Iris pigment epithelial cell (primary cell): ENCODE data around the gene FOCAD.

Experiments
- DNase-seq: peaks from one replicate; pipeline ENCODE4 v3.0.0-alpha.2; 2011; ENCODE audit warnings: low read depth

FOCAD gene

DNA sequence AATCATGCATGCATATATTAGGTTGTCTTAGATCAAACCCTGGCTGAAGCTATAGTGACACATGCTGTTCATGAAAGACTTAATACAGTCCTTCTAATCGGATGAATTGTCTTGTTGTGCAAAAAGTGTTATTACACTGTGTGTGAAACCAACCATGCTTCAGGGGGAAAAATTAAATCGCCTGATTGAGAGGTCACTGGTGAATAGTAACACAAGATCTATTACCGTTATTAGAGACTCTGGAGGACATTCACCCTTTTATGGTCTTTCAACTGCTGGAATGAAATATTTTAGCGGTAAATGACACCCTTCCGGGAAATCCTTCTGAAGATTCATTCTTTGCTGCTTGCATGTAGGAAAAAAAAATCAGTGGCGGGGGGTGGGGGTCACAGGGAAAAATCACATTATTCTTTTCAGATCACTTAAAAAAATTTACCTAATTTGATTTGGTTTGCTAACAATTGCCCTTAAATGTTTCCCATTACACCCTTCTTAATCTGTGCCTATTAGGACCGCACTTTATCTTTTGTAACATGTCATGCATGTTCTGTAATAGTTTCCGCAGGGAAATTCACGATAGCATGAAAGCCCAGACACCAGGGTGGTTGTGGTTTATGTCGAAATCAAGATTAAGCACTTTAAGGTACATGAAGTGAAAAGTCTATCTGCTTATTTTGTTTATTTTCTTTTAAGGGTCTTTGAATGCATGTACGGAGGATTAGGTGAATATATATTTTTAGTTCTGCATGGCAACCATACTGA is 120.6 kb downstream of the FOCAD start:
- DNase-seq = peak; percentile 53

DNA sequence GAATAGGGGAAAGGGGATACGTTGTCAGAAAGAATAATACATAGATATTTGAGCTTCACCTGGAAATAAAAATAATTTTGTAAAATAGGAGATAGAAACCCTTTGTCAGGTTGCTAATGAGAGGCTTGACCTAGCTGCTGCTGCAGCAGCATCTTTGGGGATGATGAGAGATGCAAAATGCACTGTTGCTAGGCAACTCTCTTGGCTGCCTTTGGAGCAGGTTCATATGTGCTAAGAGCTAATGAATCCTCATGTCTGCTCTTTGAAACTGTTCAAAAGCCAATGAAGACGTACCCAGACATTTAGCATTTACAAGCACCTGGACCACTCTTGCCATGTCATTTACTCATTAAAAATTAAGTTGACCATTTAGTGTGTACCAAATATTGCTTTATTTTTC is 121.7 kb downstream of the FOCAD start:
- no peak for DNase-seq

DNA sequence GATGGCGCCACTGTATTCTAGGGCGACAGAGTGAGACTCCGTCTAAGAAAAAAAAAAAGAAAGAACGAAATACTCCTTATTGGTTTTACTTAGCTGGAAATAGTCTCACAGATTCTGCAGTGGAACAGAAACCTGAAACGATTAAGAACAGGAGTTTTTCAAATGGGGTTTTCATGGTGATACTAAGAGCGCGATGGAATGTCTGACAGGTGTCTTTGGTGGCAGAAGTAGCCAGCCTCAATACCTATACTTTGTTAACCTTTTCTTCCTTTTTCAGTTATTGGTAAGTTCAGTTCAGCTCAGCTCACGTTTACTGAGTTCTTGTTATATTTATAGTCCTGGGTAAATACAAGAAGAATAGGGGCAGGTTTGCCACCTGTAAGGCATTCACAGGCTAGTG is 123.9 kb downstream of the FOCAD start:
- DNase-seq = no peak

DNA sequence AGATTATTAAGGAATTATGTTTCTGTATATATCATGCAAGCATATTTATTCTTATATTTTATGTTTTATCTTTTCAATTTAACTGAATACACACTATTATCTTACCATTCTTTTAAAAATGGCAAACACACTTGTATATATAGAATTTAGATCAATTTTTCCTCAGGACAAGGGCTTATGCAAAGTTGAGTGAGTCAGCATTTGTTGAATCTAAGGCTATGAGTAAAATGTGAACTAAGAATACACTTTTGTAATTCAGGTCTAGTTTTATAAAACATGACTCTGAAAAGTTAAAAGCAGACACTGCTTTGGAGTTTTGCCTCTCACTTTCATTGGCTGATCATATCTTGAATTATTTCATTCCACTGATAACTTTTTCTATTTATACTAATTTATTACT is 127.8 kb downstream of the FOCAD start:
- DNase-seq = peak; percentile 74

DNA sequence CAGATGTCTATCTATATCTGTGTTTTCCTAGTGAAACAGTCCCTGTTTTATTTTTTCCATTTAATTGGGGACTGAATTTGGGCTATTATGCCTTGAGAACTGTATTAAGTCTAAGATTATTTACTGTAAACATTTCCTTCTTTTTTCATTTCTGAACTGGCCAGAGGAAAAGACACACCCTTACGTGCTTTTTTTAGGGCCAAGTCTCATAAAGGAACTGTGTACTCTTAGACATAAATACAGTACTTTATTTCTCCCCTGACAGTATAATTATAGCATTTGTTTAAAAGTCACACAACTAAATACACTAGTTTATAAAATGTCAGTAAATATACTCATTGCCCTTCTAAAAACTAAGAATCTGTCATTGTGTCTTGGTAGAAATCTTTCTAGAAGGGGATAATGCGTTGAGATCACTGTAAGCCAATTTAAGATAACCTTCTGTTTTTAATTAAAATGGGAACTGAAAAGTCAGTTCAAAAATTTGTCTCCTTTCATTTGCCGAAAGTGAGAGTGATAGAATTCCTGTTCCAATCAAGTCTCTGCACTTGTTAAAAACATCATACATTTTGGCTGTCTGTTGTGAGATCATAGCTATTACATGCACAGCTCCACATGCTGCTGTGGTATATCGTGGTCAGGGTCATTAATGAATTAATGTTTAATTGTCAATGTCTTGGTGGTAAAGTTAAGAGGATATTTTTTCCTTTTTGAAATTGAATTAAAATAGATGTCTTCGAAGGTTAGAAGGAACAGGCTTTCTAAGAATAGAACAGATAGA is 132.1 kb downstream of the FOCAD start:
- DNase-seq = no peak

DNA sequence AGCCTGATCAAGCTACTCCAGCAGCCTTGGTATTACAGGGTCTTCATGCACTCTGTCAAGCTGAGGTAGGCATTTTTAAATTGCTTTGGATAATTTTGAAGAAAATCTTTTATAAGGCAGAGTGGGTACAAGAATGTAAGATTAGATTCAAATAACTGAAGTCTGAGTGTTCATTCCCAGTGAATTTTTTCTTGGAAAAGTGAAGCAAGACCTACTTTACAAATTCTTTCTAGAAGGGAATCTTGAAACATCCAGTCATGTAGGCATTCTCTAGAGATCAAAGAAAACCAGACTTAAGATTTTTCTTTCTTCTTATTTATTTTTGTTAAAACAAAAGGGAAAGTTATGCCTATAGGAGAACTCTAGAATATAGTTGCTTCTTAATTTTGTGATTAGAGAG is 139.0 kb downstream of the FOCAD start:
- no peak for DNase-seq

DNA sequence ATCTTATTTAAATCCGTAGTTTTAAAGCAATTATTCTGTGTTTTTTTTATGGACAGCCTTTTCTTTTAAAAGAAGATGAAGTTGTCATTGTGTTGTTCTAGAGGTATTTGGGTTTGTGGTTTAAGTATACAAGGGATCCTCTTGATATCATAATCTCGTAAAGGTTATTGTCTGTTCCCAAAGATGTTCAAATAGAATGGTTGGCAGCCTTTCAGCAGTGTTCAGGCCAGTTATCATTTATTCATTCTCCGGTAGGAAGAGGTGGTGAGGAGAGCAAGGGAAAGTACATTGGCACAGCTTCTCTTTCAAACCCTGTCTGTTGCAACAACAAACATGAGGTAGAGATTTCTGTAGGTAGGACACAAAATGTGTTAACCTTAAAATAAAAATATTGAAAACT is 147.0 kb downstream of the FOCAD start:
- no peak for DNase-seq

DNA sequence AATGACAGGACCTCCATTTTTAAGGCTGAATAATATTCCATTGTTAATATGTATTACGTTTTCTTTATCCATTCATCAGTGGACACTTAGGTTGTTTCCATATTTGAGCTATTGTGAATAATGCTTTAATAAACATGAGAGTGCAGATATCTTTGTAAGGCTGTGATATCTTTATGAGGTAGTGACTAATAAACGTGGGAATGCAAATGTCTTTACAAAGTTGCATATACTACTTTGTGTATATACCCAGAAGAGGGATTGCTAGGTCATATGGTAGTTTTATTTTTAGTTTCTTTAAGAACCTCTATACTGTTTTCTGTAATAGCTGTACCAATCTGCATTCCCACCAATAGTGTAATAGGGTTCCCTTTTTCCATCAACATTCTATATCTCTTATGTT is 148.7 kb downstream of the FOCAD start:
- DNase-seq = peak; percentile 62

DNA sequence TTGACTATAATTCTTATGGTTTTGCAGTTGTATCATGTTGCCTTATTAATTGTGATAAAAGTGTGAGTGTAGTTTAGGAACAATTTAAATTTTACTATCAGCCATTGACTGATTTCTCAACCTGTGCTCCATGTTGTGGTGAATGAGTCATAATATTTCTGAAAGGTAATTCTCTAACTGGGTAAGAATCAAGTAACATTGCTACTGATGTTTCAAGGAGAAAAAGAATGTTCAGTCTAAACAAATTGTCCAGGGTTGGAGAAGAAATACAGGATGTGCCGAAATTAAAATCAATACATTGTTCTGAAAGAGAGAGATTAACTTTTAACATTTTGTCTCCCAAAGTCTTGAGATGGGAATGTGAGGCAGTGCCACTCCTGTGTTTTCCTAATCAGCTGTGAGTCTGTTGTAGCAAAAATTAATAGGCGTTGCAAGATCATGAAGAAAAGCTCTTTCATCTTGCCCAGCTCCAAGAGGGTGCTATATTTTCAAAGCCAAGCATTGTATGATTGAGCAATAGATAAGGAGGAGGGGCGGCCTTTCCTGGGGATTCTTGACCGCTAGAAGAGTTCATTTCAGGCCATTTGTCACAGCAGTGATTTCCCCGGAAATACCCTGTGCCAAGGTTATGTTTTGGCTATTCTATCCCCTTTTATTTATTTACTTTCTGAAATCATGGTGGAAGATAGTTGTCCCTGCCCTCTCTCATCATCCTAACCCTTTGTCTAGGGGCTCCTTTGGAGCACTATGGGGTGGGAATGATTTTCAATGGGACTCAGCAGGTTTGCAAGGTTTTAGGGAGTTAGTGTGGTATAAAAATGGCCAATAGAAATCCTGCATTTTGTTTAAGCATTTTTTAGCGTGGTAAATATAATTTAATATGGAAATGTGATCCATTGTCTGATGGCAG is 151.6 kb downstream of the FOCAD start:
- DNase-seq = peak; percentile 77

DNA sequence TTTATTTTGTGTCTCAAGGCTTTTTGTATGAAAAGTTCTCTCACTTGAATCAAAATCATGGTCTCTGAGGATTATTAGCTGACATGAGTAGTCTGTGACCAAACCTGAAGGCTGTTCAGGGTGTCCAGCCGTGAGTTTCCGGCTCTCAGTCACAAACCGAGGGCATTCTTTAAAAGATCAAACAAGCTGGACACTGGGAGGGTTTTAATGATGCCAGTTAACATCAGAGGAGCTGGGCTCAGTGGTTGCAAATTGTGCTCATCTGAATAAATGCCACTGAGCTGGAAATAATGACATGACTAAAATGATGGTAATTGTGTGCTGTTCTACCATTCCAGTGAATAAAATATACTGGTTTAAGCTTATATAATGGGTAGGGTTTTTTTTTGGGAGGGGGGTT is 153.1 kb downstream of the FOCAD start:
- no peak for DNase-seq

DNA sequence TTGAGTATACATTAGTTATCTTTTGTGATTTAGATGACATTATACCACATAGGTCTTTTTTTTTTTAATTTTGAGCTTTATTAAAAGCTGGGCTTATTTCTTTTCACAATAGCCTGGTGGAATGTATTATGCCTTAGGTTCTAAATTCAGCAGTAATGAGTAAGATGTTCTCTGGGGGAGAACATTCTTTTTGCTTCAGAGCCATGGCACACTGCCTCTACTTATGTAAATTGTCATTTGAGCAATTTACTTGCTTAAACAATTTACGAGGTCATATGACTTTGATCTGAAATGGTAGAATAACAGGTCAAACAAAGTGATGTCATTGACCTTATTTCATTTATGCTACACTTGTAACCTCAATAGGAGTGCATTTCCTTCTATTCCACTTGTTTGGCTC is 154.2 kb downstream of the FOCAD start:
- peak; percentile 87 for DNase-seq

DNA sequence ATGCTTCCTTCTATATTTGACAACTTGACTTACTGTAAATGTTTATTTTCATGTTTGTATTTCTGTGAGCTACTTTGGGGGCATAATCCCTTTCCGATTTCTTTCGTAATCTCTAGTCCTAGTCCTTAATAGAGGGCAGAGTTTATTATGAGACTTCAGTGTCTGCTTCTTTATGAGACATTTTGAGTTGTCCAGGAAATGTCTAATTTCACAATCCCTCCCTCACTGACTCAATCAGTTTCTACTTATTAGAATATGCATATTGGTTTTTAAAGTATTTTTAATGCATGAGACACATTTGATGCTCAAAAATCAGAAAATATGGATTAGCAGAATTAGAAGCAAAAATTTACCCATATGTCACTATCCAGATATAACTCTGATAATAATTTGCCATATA is 160.9 kb downstream of the FOCAD start:
- peak; percentile 67 for DNase-seq

DNA sequence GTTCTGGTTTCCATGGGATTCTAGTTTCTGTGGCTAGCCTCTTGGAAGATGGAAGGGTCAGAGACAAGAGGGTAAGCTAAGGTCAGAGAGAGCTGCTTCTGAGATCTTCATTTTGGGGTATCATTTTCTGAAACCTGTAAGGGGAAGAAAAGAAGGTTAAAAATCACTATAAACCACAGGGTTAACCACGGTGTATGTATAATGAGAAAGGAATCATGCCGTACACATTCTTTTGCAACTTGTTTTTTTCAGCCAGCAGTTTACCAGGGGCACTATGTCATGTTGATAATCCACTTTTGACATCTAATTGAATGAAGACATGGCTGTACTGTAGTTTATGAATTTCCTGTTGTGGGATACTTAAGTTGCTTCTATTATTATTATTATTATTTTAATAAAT is 164.4 kb downstream of the FOCAD start:
- peak; percentile 82 for DNase-seq

DNA sequence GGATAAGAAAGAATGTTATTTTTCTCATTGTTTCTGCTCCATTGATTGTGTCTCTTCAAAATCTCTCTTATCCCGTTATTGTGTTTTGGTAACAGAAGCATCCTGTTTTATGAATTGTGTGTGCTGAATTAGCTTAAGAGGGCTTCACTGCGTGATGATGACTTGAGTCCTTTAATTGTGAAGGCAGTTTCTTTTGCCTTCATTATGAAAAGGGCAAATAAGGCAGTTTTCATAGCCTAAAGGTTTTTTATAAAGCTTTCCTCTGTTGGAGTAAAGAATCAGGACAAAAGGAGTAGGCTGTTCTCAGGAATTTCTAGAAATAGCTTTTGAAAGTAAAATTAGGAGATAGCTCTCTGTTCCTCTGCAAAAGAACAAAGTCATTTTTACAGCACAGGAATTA is 169.8 kb downstream of the FOCAD start:
- DNase-seq = no peak

DNA sequence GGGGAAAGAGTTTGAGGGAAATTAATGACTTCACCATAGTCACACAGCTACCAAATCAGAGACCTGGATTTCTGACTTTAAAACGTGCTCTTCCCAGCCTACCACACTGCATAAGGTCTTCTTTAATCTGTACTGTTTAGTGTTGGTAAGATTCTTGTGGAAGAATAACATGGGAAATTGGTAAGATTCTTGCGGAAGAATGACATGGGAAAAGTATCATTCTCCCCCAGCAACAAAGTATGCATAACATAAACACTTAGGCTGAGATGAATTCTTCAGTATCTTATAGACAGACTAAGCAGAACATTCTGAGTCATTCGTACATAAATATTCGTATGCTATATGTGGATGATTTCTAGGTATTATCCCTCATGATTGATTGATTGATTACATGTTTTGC is 170.4 kb downstream of the FOCAD start:
- peak; percentile 93 for DNase-seq

DNA sequence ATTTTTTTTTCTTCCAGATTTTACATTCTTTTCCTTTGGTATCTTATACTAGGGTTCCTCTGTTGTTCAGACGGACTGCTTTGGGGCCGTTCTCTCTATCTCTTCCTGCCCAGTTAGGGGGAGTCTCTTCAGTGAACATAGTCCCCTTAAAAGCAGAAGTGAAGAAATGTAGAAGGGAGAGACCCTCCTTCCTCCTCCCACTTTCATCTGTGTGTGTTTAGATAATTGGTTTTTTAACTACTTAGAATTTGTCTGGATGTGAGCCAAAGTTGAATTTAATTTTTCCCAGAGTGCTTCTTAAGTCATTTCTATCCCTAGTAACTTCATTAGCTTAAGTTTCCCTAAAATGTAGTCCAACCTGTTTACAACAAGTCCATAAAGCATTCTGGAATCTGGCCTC is 179.9 kb downstream of the FOCAD start:
- no peak for DNase-seq

DNA sequence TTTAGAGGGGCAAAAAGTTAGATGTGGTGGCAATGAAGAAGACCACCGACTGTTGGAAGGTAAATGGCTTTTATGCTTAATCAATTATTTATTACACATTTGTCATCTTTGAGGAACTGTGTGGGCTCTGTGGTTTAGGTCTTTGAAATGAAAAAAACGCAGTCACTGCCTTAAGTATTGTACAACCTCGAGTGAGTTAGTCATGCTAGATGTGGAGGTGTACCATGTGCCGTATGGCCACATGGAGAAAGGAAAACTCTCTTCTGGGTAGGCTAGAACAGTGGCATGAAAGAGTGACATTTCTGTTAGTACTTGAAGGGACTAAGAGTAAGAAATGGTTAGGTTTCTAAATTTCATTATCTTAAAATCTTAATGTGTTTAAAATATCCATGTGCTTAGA is 181.3 kb downstream of the FOCAD start:
- DNase-seq = no peak

DNA sequence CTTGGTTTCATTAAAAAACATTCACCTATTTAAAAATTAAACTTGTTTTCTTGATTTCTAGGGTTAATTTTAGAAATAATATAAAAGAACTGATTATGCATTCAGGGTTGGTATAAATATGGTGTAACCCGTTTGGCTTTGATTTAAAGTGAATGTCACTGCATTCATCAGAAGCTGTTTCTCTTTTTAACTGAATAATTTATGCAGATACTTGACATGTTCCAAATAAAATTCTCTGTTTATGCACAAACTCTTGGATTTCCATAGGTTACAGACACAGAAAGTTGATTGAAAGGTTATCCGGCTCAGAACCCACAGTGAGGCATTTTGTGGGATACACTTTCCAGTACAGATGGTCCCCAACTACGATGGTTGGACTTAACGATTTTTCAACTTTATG is 186.1 kb downstream of the FOCAD start:
- DNase-seq = no peak

DNA sequence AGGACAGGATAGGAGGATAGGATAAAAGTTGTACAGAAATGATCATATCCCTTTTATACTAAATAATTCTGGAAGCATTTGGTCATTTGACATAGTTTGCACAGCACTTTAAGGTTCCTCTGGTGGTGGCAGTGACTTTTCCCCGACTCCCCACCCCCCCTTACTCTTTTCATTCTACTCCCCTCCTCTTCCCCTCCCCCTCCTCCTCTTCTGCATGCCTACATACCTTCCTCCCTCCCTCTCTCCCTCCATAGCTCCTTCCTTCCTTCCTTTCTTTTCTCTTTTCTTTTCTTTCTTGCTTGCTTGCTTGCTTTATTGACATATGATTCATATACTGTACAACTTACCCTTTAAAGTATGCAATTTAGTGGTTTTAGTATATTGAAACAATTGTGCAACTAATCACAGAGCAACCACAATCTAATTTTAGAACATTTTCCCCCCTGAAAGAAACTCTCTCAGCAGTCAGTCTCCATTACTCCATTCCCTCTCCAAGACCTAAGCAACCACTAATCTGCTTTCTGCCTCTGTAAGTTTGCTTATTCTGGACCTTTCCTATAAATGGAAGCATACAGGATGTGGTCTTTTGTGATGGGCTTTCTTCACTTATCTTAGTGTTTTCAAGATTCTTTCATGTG is 188.4 kb downstream of the FOCAD start:
- DNase-seq = peak; percentile 93

DNA sequence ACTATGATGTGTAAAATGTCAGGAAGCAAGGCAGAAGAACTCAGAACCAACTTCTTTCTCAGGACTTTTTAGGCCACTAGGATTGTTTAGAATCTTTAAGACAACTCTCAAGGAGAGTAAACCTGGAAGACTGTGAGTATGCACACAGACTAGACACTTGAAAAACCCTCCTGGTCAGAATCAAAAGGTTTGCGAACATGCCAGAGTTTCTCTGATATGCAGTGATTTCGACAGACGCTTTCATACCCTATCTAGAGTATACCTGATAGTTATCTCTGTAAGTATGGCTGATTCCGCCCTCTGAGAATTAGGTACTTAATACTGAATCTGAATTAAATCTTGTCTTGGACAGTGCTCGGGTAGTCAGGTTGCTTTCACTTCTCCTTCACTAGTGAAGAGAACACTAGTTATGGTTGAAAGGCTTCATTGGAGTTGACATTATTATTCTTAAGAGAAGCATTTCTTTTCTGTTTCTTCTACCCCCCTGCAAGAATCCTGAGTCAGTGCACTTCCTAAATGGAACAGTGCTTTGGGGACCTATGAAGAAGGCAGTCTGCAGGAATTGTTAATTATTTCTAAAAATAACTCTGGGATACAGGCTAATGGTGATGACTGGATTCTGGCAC is 189.3 kb downstream of the FOCAD start:
- DNase-seq = peak; percentile 44

DNA sequence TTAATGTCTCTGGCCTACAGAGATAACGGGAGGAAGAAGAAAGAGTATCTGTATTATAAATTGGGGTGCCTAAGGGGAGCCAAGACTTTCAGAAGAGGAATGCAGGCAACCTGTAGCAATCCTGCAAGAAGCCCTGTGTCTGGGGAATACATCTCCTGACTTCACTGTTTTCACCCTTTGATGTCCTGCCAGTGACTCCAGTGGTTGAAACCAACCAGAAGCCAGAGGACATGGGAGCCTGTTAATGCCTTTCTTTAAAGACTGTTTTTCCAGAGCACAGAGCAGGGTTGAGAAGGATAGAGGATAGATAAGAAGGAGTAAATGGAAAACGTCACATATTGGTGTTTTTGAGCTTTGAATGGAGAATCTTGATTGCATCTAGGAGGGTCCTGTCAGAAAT is 196.2 kb downstream of the FOCAD start:
- DNase-seq = no peak

DNA sequence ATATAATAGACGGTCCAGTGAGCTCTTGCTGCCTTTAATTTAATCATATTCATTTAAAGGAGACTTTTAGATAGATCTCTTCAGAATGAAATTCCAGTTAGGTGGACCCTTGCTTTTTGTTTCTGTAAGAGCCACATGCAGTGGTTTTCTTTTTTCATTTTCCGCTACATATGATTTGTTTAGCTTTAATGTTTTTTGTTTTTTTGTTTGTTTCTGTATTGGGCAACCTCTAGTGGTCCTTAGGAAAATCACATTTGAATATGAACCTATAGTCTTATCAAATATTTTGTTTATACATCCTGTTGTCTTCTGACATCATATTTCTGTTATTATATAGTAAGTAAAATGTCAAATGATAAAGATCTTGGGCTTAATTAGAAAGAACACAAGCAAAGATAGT is 196.6 kb downstream of the FOCAD start:
- DNase-seq = no peak
